Globus pallidus (tissue), 1 donor: ENCODE data around the gene ZXDC.

Source experiments
- DNase-seq: peaks from one replicate; pipeline ENCODE4 v3.0.0-alpha.2; 2015; ENCODE audit warnings: low spot score

Gene ZXDC, protein sequence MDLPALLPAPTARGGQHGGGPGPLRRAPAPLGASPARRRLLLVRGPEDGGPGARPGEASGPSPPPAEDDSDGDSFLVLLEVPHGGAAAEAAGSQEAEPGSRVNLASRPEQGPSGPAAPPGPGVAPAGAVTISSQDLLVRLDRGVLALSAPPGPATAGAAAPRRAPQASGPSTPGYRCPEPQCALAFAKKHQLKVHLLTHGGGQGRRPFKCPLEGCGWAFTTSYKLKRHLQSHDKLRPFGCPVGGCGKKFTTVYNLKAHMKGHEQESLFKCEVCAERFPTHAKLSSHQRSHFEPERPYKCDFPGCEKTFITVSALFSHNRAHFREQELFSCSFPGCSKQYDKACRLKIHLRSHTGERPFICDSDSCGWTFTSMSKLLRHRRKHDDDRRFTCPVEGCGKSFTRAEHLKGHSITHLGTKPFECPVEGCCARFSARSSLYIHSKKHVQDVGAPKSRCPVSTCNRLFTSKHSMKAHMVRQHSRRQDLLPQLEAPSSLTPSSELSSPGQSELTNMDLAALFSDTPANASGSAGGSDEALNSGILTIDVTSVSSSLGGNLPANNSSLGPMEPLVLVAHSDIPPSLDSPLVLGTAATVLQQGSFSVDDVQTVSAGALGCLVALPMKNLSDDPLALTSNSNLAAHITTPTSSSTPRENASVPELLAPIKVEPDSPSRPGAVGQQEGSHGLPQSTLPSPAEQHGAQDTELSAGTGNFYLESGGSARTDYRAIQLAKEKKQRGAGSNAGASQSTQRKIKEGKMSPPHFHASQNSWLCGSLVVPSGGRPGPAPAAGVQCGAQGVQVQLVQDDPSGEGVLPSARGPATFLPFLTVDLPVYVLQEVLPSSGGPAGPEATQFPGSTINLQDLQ

DNA sequence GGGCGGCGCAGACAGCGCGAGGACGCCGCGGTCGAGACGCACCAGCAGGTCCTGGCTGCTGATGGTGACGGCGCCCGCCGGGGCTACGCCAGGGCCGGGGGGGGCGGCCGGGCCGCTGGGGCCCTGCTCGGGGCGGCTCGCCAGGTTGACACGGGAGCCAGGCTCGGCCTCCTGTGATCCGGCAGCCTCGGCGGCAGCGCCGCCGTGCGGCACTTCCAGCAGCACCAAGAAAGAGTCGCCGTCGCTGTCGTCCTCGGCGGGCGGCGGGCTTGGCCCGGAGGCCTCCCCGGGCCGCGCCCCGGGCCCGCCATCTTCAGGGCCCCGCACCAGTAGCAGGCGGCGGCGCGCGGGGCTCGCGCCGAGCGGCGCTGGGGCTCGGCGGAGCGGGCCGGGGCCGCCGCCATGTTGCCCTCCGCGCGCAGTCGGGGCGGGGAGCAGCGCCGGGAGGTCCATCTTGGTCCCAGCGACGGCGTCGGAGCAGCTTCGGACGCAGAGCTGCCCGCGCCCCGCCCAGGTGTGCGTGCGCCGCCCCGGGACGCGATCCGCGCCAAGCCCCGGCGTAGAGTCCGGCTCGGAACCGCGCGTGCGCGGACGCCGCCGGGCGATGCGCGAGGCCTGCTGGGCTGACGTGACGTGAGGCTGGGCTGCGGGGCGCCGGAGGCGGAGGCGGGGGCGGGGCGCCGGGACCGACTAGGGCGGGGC lies at the start of gene ZXDC:
ZXDC (minus strand) TSS at position 479 of the 702 bp plus-strand sequence; CDS start at position 453, 26 bp downstream.
- DNase-seq, result peak; percentile 90

- DNase-seq, result no peak
Observed at GRCh38 chr3:126525091-126525852, 49.6 kb upstream of the ZXDC start.

- no peak for DNase-seq
Observed at GRCh38 chr3:126524429-126524988, 48.8 kb upstream of the ZXDC start.

DNA sequence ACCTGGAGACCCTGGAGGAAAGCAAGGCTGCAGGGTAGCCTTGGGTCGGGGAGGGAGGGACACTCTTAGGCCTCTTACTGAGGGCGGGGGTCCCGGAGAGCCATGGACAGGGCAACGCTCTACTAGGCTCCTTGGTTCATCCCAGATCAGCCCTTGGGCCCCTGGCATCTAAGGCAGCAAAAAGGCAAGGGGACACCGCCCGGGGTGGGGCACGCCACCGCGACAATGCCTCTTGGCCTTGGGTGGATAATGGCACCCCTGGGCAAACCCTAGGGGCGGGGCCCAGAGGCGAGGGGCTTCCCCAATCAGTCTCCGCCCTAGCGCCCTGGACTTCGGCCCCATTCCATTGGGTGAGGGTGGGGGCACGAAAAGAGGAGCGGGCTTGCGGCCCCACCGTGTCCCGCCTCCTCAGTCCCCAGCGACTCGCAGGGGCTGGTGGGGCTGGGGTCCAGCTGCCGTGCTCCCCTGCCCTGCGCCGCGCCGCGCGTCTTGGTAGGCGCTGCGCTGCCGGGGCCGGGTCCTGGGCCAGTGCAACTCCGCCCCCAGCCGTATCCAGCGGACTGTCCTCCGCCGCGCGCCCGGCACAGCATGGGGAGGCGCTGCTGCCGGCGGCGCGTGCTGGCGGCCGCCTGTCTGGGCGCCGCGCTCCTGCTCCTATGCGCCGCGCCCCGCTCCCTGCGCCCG lies 48.2 kb upstream of the ZXDC start, which contains the start of gene CHST13:
CHST13 (plus strand) TSS at position 411 of the 684 bp plus-strand sequence; CDS start at position 589, 178 bp downstream.
- no peak for DNase-seq

DNA sequence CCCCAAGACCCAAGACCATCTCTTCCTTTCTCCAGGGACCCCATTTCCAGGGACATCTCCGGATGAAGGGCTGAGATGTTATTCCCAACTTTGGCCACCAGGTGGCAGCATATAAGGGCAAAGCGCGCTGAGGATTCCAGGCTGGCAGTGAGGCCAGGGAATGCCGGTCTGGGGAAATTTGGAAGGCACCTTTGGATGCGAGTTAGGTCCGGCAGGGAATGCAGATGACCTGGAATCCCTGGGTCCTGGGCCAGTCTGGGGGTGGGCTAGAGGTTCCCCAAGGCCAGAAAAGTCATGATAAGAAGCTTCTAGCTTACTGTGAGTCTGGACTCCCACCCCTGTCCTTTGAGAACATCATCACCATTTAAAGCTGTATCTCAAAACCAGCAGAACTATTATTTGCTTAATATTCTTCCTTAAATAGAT lies 46.7 kb upstream of the ZXDC start:
- peak; percentile 16 for DNase-seq

DNA sequence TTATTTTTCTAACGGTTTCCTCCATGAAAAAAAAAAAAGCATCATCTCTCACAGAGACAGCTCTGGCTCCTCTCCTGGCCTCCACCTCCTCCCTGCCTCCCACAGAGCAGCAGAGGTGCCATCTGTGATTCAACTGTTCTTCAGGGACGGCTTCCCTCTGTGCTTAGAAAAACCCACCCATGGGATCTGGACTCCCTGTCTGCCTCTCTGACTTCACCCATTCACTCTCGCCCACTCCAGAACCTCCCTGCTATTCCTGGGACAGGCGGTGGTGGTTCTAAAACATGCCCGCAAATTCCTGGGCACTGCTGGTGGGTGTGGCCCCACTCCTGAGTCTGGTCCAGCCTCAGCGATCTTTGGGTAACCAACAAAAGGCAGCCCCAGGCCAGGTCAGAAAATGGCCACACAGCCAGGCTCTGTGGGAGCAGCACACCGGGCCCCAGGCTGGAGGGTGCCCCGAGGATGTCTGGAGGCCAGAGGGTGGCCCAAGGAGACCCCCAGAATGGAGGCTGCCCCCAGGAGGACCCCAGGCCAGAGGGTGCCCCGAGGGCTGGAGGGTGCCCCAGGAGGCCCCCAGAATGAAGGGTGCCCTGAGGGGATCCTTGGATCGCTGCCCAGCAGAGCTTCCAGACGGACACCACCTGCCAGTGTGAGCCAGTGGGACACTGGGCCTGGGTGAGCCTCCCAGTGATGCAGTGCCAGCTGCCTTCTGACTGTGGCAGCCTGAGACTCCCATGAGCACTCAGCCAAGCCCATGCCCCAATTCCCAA lies 45.6 kb upstream of the ZXDC start:
- no peak for DNase-seq

DNA sequence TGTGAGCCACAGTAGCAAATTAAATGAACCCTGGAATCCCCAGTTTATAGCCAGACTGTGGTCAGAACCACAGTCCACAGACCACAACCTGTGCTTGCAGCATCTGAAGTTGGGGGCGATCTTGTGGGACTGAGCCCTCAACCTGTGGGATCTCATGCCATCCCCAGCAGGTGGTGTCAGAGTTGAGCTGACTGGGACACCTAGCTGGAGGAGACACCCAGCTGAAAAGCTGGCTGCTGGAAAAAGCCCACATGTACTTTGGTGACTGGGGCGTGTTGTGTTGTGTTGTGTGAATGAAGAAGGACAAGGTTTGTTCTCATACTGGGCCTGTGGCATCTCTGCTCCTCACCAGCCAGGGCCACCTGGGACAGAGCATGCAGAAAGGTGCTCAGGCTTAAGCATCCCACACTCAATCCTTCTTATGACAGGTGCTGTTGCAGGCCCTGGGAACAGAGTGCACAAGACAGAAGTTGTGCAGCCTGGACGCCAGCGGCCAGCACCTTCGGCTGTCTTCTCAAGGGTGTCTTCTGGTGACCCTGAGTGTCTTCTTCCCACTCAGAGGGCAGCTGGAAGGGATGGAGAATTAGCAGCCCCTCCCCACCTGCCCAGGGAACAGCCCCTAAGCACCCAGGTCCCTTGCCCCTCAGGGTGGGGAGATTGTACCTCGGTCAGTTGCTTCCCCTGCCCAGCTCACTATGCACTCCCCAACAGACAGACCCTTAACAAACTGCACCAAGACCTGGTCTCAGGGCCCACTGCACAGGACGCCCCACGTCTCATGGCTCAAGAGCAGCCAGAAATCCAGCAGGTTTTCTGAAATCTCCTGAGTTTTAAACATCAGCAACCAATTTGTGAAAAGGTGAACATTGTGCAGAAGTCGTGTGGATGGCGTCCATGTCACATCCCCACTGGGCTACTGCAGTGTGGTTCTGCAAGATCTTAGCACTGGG lies 44.1 kb upstream of the ZXDC start:
- DNase-seq, result no peak

GRCh38 chr3:126518779-126519177 lies 43.1 kb upstream of the ZXDC start:
- DNase-seq, result no peak

- no peak for DNase-seq
Observed at GRCh38 chr3:126517986-126518778, 42.5 kb upstream of the ZXDC start.

GRCh38 chr3:126517291-126517951 lies 41.7 kb upstream of the ZXDC start, which contains the start of gene UROC1:
Gene UROC1 (minus strand): TSS chr3:126517773. CDS start chr3:126517719, 54 bp downstream.
- no peak for DNase-seq

DNA sequence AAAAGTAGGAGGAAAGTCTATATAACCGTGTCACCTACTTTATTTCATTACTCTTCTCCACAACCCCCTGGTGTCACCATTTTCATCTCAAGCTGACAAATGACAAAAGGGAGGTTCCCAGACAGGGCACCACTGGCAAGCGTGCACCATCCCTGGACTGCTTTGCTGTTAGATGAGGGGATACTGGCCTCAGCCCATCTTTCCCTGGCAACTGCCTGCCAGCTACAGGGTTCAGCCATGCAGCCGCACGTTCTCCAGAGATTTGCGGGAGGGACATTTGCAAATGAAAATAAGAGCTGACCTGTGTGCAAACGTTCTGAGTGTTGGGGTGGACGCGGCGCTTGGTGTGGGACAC lies 41.2 kb upstream of the ZXDC start:
- no peak for DNase-seq

DNA sequence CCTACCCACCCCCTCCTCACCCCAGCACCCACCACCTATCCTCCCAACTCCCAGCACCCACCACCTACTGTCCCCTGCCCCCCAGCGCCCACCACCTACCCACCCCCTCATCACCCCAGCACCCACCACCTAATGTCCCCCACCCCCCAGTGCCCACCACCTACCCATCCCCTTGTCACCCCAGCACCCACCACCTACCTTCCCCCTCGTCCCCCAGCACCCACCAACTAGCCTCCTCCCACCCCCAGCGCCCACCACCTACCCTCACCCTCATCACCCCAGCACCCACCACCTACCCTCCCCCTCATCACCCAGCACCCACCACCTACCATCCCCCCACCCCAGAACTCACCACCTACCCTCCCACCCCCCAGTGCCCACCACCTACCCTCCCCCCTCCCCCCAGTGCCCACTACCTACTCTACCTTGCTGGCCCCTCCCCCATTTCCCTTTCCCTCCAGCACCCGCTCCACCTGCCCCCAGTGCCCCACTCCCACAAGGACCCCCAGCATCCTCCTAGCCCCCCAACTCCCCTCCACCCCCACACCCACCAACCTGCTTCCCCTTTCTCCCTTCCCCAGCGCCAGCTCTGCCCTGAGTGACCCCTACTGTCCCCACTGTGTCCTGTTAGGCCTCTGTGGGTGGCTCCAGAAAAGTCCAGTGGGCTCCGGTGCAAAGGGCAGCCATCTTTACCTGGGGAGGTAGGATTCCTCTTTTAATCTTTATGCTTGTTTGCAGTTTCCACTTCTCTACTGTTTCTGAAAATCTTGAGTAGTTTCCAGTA lies 40.7 kb upstream of the ZXDC start:
- no peak for DNase-seq

- DNase-seq, result no peak
Observed at GRCh38 chr3:126515066-126515706, 39.5 kb upstream of the ZXDC start.

DNA sequence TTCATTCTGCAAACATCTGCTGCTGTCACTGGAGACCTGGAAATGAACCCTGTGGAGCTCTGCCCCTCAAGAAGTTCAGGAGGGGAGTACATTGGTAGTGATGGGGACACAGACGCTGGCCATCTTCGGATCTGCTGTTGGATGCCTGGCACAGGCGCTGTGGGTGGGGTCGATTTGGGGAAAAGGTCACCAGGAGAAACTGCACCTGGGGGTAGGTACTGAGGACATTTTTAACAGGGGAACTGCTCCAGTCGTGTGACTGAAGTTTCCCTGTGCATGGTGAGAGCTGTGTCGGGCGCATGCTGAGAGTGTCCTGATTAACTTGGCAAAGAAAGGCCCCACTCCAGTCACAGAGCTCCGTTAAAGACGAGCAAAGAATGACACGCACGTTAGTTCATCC lies 38.5 kb upstream of the ZXDC start:
- DNase-seq, result no peak

- DNase-seq, result no peak
Observed at GRCh38 chr3:126512916-126513650, 37.4 kb upstream of the ZXDC start.
